Activated CD4-positive, CD25-positive, alpha-beta regulatory T cell (primary cell): ENCODE data around the gene CD84.
"Not testable (repeated sequence)": the region's sequence is repeated elsewhere in the genome, so short reads cannot be mapped to it uniquely, and the experiment has no call there.

ENCODE experiments used
- DNase-seq, 4 experiments: peaks; one replicate each; lab custom pipeline; 2025; lab: John Stamatoyannopoulos, UW

CD84 gene

GRCh38 chr1:160503087-160503486 is 76.2 kb downstream of the CD84 start:
- no peak for DNase-seq

- DNase-seq: no peak
Observed at GRCh38 chr1:160500321-160500990, 78.8 kb downstream of the CD84 start.

- no peak for DNase-seq
Observed at GRCh38 chr1:160499631-160500030, 79.7 kb downstream of the CD84 start.

GRCh38 chr1:160498301-160499065 is 80.8 kb downstream of the CD84 start:
- DNase-seq: not testable (repeated sequence)

GRCh38 chr1:160496334-160496733 is 83.0 kb downstream of the CD84 start:
- no peak for DNase-seq

GRCh38 chr1:160494620-160495019 is 84.7 kb downstream of the CD84 start:
- DNase-seq: no peak

- DNase-seq: no peak
Observed at GRCh38 chr1:160492617-160493016, 86.7 kb downstream of the CD84 start.

GRCh38 chr1:160491981-160492380 is 87.3 kb downstream of the CD84 start:
- no peak for DNase-seq
